GM23248 (cell line): ENCODE data around the gene KRT82.

Source experiments
- EZH2 ChIP-seq: fragments of 200-600 bp; sonication (generic); IDR thresholded peaks from 2 replicates; pipeline ENCODE4 v1.6.1; 2018; ENCODE audit warnings: antibody characterized with exemption, mild to moderate bottlenecking; ENCODE audit not compliant: insufficient read depth, poor library complexity, severe bottlenecking
- EZH2phosphoT487 ChIP-seq: fragments of 200-600 bp; sonication (generic); IDR thresholded peaks from 2 replicates; pipeline ENCODE4 v1.6.1; 2018; ENCODE audit warnings: antibody characterized with exemption, moderate library complexity, mild to moderate bottlenecking, low read depth; ENCODE audit not compliant: insufficient read depth

GRCh38 chr12:52402873-52403540 is 3.1 kb downstream of the KRT82 start:
- TF ChIP-seq EZH2: no peak
- no peak for TF ChIP-seq EZH2phosphoT487
